OCI-LY7 (cell line): ENCODE data around the gene VEZF1.

Experiments used
- CTCF ChIP-seq: fragments of 200-600 bp; sonication (generic); conservative IDR thresholded peaks from 2 replicates; pipeline ENCODE4 v1.5.1; 2014; ENCODE audit warnings: mild to moderate bottlenecking, antibody characterized with exemption, low read length, moderate library complexity, mixed read lengths
- EZH2phosphoT487 ChIP-seq: fragments of 200-600 bp; sonication (generic); IDR thresholded peaks from 2 replicates; pipeline ENCODE4 v1.6.1; 2018; ENCODE audit warnings: low read depth, borderline replicate concordance, mild to moderate bottlenecking, mixed run types, antibody characterized with exemption, low read length, moderate library complexity, mixed read lengths

GRCh38 chr17:57957120-57957850, 30.8 kb downstream of the VEZF1 start:
- TF ChIP-seq CTCF, result no peak
- TF ChIP-seq EZH2phosphoT487, result no peak
